Neural progenitor cell (in vitro differentiated cells): ENCODE measurements around the gene MRPL2.

ENCODE experiments used
- CTCF ChIP-seq: fragments of 200-600 bp; sonication (generic); IDR thresholded peaks from 2 replicates; pipeline ENCODE4 v1.5.1; 2017; ENCODE audit warnings: antibody characterized with exemption, mild to moderate bottlenecking
- EZH2 ChIP-seq: fragments of 200-600 bp; sonication (generic); IDR thresholded peaks from 2 replicates; pipeline ENCODE4 v1.6.1; 2017; ENCODE audit warnings: antibody characterized with exemption, mild to moderate bottlenecking, moderate library complexity

GRCh38 chr6:43095939-43096338 lies 36.7 kb upstream of the MRPL2 start:
- TF ChIP-seq CTCF = no peak
- TF ChIP-seq EZH2 = no peak
